HepG2 (cell line): Measurements from ENCODE around the gene PIKFYVE.

Source experiments
- GABPA ChIP-seq, 2 experiments: IDR thresholded peaks; 2 replicates each; pipeline ENCODE4 v1.6.1; 2011 to 2016; ENCODE audit warnings: low read depth in 2 of 2, low read length in 1 of 2, missing biosample characterization in 1 of 2, missing genetic modification characterization in 1 of 2
- YY1 ChIP-seq: IDR thresholded peaks from 2 replicates; pipeline ENCODE4 v1.6.1; 2011; ENCODE audit warnings: low read length, low read depth, moderate library complexity, mild to moderate bottlenecking; ENCODE audit not compliant: insufficient read depth, insufficient replicate concordance
- ZFX ChIP-seq: sonication (generic); formaldehyde crosslinking; IDR thresholded peaks from 2 replicates; pipeline ENCODE4 v1.4.0; 2020; ENCODE audit warnings: mild to moderate bottlenecking, low read depth, missing genetic modification reagents, moderate library complexity

DNA sequence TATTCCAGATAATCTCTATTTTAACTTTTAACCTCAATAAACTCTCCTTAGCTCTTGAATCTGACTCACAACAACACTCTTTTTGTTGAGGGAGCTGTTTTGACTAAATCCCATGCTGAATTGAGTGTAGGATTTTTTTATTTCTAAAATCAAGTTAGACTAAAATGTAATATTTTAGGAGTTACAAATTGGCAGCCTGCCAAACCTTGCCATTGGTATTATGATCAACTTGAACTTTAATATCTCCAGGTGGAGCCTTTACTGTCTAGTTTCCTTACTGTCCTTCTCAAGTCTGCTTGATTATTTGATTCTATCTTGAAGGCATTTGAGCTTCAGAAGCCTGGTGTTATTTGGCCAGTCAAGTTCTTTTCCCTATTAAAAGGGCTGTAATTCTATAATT is 8.7 kb downstream of the PIKFYVE start:
- no peak for TF ChIP-seq YY1
- no peak for TF ChIP-seq ZFX (CRISPR knock-in tag)
- TF ChIP-seq GABPA (IDR thresholded peaks at IDR 0.05; ENCODE audit: low read depth, low read length), result no peak
- TF ChIP-seq GABPA (CRISPR knock-in tag; IDR thresholded peaks at IDR 0.05; ENCODE audit: low read depth), result no peak
